Stimulated activated CD4-positive, alpha-beta T cell treated with anti-CD3 and anti-CD28 coated beads, Interleukin-15, amount 100 ng/mL, for 24 hours (primary cell): ENCODE data around the gene PARVB.

ENCODE experiments used
- DNase-seq: peaks from one replicate; pipeline ENCODE4 v3.0.0-alpha.2; 2020

The PARVB gene

DNA sequence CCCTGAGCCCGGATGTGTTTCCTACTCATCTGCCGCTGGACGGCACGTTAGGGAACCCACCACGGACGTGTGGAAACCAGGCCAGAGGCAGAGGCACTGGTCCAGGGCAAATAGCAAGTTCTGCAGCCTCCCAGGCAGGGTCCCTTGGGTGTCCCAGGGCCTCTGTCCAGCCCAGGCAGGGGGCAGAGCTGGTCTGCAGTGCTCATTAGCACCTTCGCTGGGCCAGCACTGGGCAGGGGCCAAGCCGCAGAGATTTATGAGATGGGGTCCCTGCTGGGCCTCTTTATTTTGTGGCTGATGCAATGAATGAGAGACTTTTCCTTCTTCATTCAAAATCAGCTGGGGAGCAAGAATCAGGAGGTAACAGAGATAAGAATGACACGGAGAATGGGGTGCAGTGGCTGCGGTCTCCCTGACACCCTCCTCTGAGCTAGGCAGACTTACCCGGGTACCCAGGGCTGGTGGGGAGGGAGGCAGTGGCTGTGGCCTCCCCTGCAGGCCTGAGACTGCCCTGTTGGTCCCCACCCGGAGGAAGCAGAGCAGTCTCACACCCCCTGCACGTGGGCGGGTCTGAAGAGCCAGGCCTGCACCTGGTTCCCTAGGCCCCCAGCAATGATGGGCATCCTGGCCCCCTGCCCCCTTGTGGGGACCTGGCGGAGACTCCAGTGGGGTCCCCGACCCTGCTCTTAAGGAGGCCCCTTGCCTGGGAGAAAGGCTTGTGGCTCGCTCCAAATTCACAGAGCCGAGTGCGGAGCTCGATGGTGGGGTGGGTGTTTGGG lies 142.6 kb downstream of the PARVB start:
- no peak for DNase-seq

DNA sequence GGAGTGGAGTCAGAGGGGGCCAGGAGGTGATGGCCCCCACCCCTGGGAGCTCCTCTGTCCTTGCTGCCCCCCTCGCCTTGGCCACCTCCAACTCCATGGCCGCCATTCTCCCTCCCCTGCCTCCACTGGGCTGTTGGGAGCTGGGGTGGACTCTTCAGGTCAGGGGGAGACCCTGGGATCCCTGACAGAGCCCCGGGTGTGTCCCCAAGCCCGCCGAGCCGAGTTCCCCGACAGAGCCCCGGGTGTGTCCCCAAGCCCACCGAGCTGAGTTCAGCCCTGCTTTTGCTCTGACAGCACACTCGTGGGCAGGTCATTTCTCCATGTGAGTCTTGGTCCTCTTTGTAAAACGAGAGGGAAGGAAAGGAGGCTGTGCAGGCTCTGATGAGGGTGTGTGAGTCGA lies 143.4 kb downstream of the PARVB start:
- DNase-seq: no peak

DNA sequence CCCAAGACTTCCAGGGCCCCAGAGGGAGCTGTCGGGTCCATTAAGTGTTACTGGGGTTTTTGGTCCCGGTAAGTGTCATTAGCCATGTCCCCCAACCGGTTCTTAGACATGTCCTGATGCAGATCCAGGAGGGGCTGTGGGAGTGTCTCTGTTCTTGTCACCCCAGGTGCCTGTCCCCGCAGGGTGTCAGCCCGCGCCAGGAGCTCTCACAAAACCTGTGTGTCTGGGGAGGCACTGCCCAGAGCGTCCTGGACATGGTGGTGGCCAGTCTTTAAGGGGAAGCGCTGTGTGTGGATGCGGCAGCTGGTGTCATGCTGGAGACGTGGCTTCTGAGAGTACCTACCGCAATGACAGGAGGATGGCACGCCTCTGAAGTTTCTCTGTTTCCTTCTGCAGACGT lies 144.1 kb downstream of the PARVB start:
- DNase-seq: no peak

DNA sequence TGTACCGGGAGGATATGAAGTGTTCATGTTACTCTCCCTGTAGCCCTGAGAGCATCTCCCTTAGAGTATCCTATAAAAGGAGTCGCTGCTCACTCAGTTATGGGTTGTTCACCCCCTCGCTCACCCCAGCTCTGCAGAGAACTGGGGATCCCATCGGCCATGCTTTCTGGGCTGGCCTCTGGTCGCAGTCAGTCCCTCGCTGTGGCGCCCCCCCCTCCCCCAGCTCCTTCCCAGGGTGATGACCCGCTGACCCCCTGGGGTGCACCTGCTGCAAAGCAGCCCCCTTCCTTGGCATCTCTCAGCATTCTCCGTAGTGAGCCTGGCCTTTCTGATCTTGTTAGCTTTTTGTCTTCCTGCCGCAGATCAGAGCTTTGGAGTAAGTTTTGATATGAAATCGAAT lies 146.4 kb downstream of the PARVB start:
- no peak for DNase-seq

DNA sequence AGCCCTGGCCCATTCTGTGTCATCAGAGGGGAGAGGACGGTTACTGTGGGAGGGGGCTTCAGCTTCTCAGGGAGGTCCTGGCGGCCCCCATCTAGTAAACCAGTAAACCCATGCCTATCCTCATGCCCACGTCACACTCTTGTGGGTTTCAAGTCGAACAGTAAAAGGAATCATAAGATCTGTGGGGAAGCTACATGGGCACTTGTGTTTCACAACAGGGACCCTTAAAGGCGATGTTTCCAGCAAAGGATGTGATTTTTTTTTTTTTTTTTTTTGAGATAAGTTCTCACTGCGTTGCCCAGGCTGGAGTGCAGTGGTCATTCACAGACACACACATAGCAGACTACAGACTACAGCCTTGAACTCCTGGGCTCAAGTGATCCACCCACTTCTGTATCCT lies 147.5 kb downstream of the PARVB start:
- no peak for DNase-seq

DNA sequence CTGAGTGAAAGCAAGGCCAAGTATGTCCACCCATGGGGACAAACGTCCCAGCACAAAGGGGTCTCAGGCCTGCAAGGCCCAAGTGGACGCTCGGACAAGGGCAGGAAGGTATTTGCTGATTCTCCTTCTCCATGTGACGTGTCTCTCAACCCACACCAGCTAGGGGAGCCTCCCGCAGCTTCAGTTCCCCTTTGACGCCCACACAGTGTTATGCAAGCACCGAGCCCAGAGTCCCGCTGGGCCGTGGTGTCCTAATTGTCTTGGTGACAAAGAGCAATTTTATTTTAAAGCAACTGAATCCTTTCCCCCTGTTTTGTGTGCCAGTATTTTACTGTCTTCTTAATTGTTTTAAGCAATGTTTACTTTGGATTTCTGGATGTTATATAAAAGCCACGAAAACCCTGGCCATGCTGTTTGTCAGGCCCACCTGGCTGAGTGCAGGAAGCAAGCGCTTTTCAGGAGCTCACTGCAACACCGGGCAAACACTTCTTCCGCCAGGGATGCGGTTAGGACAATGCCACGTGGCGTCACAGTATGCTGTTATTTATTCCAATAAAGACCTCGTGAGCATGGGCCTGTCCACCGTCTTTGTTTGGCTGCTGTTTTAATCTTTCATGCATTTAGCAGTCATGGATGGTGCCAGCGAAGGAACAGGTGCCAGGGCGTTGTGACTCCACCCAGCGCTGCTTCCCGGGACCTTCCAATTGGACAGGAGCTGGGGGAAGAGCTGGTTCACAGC lies 148.4 kb downstream of the PARVB start:
- DNase-seq: no peak

DNA sequence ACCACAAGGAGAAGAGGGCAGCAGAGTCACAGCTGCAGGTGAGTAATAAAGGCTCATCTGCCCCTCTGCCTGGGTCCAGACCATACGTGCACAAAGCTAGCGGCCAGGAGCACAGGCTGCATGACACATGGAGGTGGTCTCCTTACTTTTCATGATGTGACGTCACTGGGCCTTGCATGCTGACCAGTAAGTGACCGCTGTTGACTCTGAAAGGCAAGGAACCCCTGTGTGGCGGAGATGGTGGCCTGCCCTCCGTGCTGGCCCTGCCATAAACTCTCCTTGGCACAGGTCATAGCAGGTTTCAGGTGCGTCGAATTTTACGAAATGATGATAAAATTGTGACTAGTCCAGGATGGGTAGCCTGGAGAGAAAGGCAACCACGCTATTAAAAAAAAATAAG lies 149.1 kb downstream of the PARVB start:
- no peak for DNase-seq

DNA sequence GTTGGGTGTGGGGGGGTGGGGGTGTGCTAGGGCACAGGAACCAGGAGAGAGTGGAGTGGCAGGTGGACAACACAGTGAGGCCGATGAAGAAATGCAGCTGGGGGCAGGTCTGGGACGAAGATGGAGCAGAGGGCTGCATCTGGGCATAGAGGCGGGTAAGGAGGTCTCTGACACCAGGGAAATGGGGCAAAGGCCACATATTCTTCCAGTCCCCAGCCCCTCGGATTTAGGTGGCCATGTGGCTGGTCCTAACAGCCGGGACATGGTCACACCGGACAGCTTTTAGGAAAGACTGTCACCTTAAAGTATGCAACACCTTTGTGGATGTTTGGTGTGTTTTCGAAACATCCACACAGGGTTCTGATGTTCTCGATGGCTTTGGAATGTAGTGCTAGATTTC lies 151.6 kb downstream of the PARVB start:
- no peak for DNase-seq

DNA sequence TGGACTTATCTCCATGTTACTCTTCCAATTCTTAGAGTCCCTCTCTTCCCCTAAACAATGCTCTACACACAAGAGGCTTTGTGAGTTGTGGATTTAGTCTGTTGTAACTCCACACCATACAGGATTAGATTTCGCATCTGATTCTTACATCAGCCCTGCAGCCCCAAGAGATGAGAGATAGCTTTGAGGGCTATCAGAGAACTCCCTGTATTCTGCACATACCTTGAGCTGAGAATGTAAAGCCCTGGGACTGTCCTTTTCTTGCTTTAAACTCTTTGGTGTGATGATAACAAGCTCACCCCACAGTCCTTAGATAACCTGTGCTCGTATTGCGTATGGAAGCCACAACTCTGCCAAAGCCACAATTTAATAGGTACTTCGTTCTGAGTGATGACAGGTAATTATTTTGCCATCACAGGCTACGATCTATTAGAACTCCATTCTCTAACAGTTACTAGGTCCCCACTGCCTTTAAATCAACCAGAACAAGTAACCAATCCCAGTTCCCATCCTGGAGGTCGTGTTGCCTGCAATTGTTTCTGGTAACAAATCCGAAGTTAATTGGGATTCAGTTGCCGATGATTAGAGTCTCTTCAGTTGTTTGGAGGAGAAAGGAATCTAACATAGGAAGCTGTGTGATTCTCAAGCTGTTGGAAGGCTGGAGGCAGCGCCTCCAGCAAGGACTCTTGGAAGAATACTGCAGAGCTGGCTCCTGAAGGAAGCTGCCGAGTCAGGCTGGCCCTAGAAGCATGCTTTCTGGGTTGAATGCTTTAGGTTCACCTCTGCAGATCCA lies 155.3 kb downstream of the PARVB start:
- no peak for DNase-seq

DNA sequence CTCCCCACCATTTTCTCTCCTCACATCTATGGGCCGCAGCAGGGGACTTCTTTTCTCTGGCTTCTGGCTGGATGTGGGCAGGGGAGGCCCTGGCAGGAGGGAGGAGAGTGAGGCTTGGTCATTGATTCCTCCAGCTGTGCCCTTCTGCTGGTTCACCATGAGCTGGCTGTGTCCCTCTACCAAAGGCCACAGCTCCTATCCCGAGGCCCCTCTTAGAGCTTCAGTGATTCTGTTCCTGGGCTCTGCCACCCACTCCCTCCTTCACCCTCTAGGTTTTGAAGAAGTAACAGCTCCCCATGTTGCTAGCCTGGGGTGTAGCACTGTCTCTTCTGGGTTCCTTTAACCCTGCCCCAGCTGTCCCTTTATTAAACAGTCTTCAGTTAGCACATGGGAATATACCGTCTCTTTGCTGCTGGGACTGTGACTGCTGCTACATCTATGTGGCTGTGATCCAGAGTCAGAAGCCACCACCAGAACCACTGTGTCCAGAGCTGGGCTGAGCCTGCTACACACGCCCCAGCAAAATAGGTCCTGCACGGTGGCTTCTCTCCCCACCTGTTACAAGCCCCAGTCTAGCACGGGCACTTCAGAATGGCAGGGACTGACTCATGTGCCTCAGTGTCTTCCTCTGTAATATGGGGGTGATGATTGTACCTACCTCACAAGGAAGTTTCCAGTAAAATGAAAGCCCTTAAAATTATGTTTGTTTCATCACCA lies 156.0 kb downstream of the PARVB start:
- DNase-seq: no peak

DNA sequence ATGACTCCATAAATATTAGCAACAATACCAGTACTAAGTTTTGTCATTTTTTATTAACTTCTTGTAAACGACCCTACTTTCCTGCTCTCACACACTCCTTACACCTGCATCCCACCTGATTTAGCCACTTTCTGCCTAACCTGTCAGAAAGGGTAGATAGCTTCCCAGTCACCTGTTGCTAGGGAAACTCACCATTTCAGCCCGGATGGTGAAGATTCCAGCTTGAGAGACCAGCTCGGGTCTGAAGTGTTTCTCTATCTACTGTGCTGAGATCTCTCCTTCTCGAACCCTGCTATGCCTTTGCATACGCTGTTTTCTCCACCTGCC lies 156.6 kb downstream of the PARVB start, which contains the start of gene PARVG:
TSS of gene PARVG (plus strand) at position 220 of the 327 bp plus-strand sequence. CDS start 2,405 bp downstream, outside the sequence.
- DNase-seq: peak; percentile 42

DNA sequence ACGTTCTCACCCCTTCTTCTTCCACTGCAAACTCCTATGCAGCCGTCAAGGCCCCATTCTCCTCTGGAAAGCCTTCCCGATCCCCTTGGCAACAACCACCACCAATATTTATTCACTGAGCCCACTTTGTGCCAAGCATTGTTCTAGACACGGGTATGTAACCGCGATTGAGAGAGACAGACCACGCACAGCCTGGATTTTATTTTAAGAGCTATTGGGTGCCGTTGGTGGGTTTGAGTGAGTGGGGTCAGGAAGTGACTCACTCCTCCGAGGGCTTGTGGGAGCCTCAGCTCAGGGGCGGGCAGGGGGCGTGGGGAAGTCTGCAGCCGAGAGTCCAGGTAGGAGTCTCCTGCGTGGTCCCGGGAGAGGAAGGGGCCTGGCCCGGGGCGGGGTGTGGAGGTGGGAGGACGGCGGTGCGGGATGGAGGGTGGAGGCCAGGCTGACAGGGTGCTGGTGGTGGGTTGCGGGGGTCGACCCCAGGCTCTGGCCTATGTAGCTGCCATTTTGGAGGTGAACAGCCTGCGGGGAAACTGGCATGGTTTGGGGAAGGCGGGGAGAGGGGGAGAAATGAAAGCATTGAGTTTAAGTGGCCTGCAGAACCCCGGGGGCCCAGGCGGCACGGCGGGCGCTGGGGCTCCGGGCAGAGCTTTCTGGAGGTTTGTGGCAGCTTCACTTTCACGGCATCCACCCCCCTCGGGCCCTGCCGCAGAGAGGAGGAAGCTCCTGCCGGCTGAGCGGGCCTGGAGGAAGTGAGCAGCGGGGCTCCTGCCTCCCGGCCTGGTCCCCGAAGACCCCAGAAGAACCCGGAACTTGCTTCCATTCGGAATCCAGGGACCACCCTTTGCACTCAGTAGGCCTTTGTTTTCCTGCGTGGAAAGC lies 157.2 kb downstream of the PARVB start:
- peak; percentile 78 for DNase-seq

DNA sequence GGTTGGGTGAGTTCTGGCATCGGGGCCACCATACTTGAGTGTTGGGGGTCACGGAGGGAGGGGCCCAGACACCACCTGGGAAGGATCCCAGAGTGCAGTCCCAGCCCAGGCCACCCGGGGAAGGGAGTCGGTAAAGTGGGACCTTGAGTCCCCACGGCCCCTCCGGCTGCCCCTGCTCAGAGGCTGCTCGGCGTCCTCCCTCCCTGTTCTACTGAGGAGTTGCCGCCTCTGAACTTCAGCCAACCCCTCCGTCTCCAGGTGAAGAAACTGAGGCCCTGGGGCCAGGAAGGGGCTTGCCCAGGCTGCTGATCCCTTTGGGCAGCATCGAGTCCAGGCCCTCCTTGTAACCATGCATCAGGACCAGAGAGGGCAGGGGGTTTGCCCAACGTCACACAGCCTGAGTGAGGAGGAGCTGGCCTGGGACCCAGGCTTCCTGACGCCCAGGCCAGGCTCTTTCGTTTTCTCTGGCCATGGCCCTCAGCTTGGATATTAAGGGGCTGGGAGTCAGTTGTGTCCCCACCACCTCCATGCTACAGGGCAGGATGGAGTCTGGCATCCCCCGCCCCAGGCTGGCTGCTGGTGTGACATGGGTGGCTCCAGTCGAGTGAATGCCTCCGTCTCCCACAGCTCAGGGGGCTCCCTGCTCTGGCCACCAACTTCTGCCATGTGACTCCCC lies 157.9 kb downstream of the PARVB start:
- DNase-seq: peak; percentile 50

DNA sequence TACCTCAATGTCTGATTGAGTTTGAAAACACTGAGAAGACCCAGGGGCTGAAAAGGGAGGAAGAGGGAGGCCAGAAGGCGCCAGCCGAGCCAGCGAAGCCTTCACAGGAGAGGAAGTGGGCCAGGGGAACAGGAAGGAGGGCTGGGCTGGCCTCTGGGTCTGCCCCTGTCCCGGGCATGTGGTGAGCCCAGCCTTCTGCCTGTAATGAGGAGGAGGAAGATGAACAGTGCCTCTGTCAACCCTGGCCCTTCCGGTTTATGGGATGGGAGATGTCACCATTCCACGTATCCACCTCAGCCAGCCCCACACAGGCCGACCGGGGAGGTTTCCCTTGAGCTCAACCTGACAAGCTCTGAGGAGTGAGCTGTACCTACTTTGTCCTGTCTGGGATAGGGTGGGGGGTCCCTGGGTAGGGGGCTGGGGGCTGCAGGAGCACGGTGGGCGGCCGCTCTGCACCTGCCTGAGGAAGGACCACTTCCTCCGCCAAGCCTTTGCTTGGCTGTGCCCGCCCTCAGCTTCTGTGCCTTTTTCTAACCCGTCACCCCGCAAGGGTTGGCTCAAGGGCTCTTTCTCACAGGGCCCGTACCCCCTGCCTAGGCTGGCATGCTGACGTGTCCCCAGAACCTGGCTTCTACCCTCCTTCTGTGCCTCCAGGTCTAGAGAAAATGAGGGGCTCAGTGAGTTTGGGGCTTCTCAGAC lies 158.6 kb downstream of the PARVB start:
- peak; percentile 63 for DNase-seq

DNA sequence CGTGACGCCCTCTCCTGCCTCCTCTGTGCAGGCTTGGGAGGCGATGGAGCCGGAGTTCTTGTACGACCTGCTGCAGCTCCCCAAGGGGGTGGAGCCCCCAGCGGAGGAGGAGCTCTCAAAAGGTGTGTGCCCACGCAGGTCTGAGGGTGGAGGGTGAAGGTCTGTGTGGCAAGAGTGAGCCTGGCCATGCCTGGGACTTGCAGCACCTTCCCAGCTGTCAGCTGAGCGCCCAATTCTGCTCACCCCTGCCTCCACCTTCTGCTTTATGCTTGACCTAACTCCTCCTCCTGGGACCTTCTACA lies 159.1 kb downstream of the PARVB start:
- peak; percentile 19 for DNase-seq

DNA sequence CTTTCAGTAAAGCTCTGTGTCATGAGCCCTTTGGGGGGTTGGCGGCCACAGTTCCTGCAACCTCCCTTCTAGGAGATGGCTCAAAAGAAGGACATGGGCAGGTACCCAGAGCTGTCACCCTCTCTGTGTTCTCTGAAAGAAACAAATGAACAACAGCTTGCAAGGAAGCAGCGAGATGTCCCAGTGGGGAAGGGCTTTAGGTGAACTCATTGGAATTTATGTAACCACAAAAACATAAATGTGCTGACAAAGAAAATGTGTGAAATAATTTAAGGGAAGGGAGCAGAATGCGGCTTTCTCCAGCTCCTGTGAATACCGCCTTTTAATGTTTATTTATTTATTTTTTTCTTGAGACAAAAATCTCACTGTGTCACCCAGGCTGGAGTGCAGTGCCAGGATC lies 159.9 kb downstream of the PARVB start:
- no peak for DNase-seq

DNA sequence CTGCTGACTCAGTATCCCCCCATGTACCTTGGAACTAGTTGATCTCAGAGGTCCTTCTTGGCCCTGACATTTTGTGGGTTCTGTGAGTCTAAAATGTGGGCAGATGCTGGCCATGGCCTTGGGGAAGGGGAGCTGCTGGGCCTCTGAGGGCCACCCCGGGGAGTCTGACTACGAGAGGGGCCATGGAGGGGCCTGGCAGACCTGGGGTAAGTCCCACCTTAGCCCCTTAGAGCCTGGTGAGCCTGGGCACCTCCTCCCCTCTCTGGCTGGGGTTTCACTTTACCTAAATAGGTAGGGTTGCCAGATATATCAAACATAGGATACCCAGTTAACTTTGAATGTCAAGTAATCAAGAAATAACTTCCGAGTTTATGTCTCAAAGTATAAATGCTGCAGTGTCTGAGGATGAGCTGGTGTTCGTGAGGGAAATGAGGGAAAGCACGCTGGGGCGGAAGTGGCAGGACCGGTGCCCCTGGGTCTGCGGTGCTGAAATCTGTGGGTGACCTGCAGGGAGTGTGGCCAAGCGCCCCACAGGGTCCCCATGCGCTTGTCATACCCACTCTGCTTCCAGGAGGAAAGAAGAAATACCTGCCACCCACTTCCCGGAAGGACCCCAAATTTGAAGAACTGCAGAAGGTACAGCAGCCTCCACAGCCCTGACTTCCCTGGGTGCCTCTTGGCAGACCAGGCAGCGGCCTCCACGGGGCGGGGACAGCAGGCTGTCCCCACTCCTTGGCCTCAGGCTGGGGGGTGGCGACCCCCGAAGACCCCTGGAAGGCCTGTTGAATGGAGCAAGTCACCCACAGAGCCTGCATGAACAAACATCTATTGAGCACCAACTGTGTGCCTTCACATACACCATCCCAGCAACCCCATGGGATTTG lies 161.4 kb downstream of the PARVB start:
- no peak for DNase-seq

DNA sequence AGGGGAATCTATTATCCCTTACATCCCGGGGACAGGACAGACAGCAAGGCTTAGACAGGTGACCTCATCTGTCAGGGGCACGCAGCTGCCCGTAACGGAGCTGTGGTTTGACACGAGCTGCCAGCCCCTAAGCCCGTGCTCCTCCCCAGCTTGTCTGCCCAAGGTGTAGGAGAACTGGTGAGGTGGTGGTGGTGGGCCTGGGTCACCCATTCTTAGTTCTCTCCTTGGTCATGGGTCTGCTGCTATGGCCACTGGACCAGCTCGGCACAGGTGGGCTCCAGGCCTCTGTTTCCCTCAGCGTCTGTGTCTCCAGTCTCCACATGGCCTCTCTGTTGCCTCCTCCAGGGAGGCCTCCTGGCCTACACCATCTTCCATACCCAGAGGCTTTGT lies 162.0 kb downstream of the PARVB start:
- no peak for DNase-seq

DNA sequence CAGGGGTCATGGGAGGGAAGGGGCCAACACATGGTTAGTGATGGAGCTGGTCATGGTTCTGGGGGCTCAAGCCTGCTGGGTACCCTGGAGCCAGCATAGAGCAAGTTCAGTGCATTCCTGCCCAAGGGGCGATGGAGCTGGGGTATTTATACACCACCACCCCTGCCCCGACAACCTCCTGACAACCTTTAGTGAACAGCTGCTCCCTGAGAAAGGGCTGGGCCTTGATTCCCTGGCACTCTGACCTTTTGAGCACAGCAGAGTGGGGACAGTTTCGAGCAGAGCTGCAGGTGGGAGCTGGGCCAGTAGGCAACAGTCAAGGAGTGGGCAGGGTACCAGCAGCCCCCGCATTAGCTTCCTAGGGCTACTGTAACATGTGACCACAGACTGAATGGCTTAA lies 162.6 kb downstream of the PARVB start:
- no peak for DNase-seq

DNA sequence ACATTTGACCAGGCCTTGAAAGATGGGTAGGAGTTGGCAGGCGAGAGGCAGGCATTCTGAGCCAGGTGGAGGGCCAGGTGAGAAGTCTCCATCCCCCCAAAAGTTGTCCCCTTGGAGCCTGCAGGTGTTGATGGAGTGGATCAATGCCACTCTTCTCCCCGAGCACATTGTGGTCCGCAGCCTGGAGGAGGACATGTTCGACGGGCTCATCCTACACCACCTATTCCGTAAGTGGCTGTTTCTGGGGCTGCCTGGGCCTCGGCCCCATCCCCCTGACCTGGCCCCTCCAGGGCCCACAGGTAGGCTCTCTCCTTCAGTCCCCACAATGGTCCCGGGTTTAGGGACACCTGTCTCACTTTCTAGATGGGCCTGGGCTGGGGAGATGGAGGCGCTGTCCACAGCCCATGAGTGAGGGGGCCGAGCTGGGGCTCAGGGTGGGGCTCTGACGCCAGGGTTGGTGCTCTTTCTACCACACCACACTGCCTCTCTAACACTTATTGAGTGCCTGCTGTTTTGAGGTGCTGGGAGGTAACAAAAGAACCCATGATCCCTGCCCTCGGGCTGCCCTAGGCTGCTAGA lies 163.6 kb downstream of the PARVB start:
- no peak for DNase-seq
